Adrenal gland (tissue), 5 donors: Measurements from ENCODE around the gene RABGGTA.

ENCODE experiments used
- CTCF ChIP-seq, 6 experiments: fragments of 450-650 bp in 4 of 6; fragments of 200-600 bp in 2 of 6; sonication (generic) in 1 of 6; IDR thresholded peaks; 1 replicate in 5 of 6; 2 replicates in 1 of 6; pipeline versions ENCODE4 v1.5.1 to v1.8.0; 2016 to 2021; ENCODE audit warnings: antibody characterized with exemption in 6 of 6, mild to moderate bottlenecking in 2 of 6, moderate library complexity in 1 of 6
- POLR2A ChIP-seq, 2 donors: fragments of 450-650 bp; IDR thresholded peaks; one replicate each; pipeline ENCODE4 v1.6.1; 2017; ENCODE audit warnings: antibody characterized with exemption in 2 of 2, mild to moderate bottlenecking in 2 of 2, moderate library complexity in 1 of 2
- donor health status: DM: no; HTN: no; CAD: no.

GRCh38 chr14:24249230-24250021 is 22.0 kb downstream of the RABGGTA start:
- TF ChIP-seq CTCF (IDR thresholded peaks at IDR 0.05) (no peak), POLR2A (IDR thresholded peaks at IDR 0.05) (no peak)
